GM11168 (cell line): ENCODE results near the gene CHD9NB.
"Not testable (repeated sequence)": the region's sequence is repeated elsewhere in the genome, so short reads cannot be mapped to it uniquely, and the experiment has no call there.

Experiments used
- in situ Hi-C: fragments of 300-500 bp; cut with MboI; formaldehyde crosslinking; loops from one replicate; pipeline ENCODE4 v1.12.0; 2022; ENCODE audit warnings: low sequenced_read_pairs; ENCODE audit not compliant: unreplicated experiment

The CHD9NB gene

DNA sequence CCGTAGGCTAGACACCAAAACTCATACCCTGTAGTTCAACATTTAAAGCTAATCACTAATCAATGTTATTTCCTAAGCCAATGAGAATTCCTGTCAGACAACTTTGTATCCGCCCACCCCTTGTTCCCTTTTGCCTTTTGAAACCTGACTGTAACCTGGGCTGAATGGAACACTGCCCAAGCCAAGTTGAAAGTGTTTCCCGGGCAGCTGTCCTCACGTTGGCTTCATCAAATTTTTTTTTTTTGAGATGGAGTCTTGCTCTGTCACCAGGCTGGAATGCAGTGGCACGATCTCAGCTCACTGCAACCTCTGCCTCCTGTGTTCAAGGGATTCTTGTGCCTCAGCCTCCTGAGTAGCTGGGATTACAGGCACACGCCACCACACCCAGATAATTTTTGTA is 16.0 kb downstream of the CHD9NB start:
- in situ Hi-C loops = not testable (repeated sequence)

DNA sequence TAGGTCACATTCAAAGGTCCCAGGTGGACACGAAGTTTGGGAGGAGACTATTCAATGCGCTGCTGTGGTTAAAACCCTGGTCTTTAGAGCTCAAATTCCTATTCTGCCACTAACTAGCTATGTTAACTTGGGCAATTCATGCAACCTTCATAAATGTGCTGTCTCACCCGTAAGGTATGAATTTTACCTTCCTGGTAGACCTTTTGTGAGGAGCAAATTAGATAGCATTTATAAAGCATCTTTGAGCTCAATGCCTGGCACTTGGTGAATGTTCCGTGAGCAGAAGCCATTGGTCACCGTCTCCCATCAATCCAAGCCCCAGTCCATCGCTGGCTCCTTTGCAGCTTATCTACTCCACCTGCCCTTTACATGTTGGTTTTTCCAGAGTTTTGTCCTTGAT is 16.6 kb downstream of the CHD9NB start:
- in situ Hi-C loops = no loop called here

DNA sequence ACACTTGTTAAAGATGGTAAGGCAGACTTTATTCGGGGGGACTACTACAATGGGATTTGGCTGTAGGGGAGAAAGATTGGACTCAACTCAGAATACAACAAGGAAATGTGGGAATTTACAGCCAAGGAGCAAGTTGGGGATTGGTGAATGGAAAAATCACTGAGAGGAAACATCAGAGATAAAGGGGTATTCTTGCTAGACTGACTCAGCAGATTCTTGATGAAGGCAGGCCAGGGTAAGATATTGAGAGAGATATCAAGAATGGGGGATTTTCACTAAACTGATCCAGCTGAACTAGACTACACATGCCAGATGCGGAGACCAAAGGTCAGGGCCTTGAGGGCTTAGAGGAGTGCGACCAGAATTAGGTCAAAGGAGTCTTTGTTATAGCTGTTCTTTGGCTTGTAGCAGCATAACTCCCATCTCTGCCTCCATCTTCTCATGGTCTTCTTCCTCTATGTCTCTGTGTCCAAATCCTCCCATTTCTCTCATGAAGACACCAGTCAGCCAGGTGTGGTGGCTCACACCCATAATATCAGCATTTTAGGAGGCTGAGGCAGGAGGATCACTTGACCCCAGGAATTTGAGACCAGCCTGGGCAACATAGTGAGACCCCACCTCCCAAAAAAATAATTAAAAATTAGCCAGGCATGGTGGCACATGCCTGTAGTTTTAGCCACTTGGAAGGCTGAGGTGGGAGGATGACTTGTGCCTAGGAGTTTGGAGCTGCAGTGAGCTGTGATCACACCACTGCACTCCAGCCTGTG is 17.3 kb downstream of the CHD9NB start:
- in situ Hi-C loops = no loop called here

DNA sequence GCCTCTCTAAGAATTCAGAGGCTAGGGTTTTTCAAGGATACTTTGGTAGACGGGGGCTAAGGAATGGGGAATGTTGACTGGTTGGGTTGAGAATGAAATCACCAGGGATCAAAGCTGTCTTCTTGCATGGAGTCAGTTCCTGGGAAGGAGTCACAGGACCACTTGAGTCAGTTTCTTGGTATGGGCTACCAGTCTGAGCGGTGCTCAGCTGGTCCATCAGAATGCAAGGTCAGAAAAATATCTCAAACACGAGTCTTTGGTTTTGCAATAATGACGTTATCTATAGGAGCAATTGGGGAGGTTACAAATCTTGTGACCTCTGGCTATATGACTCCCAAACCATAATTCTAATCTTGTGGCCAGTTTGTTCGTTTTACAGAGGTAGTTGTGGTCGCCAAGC is 18.4 kb downstream of the CHD9NB start:
- in situ Hi-C loops = no loop called here

DNA sequence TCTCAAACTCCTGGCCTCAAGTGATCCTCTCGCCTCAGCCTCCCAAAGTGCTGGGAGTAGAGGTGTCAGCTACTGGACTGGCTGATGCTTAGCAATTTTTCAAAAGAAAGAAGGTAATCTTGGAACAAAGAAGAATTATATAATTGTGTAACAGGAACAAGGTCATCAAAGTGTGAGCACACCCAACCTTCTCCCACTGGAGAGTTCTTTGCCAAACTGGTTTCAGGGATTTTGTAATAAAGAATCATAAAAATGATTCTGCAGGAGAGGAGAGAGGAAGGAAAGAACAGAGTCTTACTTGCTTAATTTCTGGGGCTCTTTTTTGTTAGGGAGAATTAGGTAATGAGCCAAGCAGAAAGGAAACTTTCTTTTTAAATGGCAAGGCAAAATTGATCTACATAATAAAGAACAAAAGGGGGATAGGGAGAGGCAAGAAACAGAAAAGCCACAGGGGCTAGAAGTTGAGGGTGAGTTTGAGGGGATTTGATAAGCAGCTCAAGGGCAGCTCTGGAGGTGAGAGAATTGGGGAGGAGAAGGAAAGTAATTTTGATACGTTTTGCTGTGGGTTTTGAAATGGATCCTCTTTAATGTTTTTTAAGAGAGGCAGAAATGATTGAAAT is 21.3 kb downstream of the CHD9NB start:
- in situ Hi-C loops = no loop called here

DNA sequence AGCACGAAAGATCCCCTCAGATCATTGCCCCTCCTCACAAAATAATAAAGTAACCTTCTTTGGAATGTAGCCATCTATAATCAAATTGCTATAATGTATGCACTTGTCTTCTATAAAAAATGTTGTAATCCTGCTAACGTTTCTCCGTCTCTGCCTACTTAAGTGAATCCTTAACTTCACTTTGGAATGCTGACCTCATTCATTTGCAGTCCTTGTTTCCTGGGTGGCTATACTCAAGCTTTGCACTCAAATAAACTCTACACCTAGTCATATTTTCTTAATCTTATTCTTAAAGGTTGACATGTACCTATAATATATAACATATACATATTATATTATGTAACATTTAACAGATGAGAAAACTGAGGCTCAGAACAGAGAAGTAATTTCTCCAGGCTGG is 22.7 kb downstream of the CHD9NB start:
- in situ Hi-C loops = no loop called here

GRCh38 chr16:53024045-53024444 is 28.7 kb downstream of the CHD9NB start:
- in situ Hi-C loops = no loop called here

- in situ Hi-C loops = no loop called here
These were observed 30.3 kb downstream of the CHD9NB start for GRCh38 chr16:53022374-53022773.

GRCh38 chr16:53018834-53019416 is 33.8 kb downstream of the CHD9NB start:
- in situ Hi-C loops = no loop called here

DNA sequence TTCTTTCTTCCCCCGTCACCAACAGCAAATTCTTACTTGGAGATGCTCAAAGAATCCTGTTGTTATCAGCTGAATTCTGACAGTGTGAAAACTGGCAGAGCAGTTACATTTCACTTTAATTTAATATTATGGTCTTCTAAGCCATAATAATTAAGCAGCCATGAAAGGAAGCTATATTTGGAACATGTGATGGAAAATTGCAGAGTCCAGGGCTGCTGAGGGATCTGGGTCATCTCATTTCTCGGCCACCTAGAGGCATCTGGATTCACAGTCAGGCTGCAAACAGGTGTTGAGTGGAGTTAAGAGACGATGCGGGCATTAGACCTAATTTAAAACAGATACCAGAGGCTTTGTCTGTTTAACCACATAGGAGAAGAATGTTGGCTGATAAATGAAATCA is 38.4 kb downstream of the CHD9NB start:
- in situ Hi-C loops = no loop called here

GRCh38 chr16:53007095-53007494 is 45.6 kb downstream of the CHD9NB start:
- in situ Hi-C loops = no loop called here

- in situ Hi-C loops = no loop called here
These were observed 54.8 kb downstream of the CHD9NB start for GRCh38 chr16:52997922-52998321.

GRCh38 chr16:52994942-52995341 is 57.8 kb downstream of the CHD9NB start:
- in situ Hi-C loops = no loop called here

DNA sequence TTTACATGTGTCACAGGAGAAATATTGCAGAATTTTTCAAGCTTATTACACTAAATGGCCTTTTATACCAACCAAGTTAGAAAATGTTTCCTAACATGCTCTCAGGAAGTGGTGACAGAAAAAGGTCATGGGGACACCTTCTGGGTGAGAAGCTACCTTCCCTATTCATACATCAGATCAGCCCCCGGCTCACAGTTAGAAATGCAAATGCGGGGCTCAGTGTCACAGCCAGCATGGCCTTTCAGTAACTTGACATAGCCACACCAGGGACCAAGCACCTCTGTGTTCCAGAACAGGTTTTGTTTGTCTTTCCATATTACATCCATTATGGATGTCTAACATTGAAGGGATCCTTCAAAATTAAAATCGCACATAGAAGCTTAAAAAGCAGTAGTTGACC is 59.5 kb downstream of the CHD9NB start:
- in situ Hi-C loops = no loop called here

DNA sequence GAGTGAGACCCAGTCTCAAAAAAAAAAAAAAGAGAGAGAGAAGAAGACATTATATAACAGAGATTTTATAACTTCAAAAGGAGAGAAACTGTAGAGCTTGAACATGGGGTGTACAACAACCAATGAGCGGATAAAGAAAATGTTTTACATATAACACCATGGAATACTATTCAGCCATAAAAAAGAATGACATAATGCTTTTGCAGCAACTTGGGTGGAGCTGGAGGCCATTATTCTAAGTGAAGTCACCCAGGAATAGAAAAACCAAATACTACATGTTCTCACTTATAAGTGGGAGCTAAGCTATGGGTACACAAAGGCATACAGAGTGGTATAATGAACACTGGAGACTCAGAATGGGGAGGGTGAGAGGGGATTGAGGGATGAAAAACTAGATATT is 61.1 kb downstream of the CHD9NB start:
- in situ Hi-C loops = no loop called here
